GM18499 (cell line): ENCODE results near the gene SENP6.
"Not testable (repeated sequence)": the region's sequence is repeated elsewhere in the genome, so short reads cannot be mapped to it uniquely, and the experiment has no call there.

Source experiments
- ATAC-seq: cut with Tn5 transposase; IDR thresholded peaks from one replicate; pipeline ENCODE4 v1.9.1; 2021; ENCODE audit warnings: moderate number of reproducible peaks; ENCODE audit not compliant: insufficient read depth, unreplicated experiment

SENP6 gene, protein sequence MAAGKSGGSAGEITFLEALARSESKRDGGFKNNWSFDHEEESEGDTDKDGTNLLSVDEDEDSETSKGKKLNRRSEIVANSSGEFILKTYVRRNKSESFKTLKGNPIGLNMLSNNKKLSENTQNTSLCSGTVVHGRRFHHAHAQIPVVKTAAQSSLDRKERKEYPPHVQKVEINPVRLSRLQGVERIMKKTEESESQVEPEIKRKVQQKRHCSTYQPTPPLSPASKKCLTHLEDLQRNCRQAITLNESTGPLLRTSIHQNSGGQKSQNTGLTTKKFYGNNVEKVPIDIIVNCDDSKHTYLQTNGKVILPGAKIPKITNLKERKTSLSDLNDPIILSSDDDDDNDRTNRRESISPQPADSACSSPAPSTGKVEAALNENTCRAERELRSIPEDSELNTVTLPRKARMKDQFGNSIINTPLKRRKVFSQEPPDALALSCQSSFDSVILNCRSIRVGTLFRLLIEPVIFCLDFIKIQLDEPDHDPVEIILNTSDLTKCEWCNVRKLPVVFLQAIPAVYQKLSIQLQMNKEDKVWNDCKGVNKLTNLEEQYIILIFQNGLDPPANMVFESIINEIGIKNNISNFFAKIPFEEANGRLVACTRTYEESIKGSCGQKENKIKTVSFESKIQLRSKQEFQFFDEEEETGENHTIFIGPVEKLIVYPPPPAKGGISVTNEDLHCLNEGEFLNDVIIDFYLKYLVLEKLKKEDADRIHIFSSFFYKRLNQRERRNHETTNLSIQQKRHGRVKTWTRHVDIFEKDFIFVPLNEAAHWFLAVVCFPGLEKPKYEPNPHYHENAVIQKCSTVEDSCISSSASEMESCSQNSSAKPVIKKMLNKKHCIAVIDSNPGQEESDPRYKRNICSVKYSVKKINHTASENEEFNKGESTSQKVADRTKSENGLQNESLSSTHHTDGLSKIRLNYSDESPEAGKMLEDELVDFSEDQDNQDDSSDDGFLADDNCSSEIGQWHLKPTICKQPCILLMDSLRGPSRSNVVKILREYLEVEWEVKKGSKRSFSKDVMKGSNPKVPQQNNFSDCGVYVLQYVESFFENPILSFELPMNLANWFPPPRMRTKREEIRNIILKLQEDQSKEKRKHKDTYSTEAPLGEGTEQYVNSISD

DNA sequence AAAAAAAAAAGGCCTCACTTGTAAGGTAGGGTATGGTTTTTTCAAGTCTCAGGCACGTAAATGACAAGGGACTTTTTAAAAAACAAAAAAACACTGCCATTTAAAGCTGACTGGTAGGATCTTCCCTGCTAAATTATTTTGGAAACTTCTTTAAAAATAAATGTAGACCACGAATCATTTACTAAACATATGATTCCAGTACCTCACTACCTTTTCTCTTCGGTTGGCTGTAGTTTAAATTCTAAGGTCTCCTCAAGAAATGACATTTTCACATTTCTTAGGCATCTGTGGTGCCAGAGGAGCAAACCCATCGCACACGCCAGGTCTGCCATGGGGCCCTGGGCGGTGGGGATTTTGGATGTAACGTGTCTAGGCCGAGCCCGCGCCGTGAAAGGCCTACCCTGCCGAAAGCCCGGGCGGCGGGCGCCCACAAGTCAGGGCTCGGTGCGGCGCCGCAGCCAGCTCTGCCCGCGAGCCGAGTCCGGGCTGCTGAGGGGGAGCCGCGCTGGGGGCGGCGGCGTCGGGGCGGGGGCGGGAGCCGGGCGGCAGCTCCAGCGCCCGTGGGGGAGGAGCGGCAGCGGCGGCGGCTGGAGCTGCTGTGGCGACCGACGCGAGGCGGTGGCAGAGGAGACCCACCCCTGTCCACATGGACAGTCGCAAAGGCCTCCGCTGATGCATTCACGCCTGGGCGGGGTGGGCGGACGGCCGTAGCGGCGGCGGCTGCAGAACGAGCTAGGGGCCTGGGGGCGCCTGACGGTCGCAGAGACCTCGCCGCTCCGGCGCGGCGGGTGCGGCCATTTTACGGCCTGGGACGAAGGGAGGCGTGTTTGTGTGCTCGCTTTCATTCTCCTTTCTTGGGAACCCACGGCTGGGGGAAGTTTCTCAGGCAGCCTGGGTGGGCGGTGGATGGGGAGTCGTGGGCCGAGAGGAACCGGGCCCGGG, at the start of gene SENP6:
Gene SENP6 (plus strand): TSS at position 577 of the 942 bp plus-strand sequence. CDS start 645 bp downstream, outside the sequence.
- ATAC-seq = peak; percentile 36

DNA sequence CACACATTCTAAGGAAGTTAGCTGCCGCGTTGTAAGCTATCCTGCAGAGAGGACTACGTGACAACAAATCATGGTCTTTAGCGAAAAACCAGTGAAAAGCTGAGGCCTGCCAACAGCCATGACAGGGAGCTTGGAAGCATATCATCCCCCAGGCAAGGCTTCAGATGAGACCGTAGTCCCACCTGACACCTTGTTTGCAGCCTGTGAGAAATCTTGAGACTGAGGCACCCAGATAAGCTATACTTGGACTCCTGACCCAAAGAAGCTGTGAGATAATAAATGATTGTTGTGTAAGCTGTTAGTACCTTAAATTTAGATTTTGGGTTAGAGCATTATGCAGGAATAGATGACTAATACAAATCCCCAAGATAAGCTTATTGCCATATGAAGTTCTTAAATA, 45.4 kb upstream of the SENP6 start:
- no peak for ATAC-seq

DNA sequence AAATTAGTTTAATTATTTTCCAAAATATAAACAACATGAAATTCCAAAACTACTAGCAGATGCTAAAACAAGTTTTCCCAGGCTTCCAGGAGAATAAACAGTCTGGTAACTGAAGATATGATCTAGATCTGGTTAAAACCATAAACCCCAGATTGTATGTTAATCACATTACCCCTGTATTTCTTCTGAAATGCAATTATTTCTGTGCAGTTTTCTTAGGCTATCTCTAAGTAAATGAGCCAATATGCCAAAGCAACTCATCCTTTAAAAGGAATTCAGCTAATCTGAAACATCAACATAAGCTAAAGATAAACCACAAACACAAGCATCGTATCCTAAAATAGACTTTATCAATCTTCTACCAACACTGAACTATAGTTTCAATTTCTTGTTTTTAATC, 44.6 kb upstream of the SENP6 start:
- ATAC-seq = no peak

DNA sequence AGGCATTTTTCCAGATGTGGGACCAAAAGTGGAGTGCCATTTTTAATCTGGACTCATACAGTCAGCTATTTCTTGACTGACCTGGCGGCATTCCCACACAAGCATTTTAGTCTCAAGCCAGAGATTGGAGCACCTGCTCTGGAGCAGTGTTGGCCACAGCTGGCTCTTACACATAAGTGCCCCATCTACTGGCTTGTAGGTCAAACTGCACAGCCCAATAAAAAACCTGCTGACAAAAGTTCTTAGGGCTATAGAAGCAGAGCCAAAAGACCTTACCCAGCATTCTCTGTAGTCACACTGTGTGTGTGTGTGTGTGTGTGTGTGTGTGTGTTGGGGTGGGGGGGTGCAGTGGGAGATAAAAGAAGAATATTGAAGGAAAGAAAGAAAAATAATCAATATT, 38.6 kb upstream of the SENP6 start:
- ATAC-seq = peak; percentile 91

DNA sequence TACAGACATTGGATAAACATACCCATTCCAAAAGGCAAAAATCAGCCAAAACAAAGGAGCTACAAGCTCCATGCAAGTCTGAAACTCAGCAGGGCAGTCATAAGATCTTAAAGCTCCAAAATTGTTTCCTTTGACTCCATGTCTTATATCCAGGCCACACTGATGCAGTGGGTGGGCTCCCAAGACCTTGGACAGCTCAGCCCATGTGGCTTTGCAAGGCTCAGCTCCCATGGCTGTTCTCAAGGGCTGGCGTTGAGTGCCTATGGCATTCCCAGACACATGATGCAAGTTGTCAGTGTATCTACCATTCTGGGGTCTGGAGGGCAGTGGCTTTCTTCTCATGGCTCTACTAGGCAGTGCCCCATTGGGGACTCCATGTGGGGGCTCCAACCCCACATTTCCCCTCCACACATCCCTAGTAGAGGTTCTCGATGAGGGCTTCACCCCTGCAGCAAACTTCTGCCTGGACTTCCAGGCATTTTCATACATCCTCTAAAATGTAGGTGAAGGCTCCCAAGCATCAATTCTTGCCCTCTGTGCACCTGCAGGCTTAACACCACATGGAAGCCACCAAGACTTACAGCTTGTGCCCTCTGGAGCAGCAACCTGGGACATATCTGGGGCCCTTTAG, 35.4 kb upstream of the SENP6 start:
- ATAC-seq = no peak

DNA sequence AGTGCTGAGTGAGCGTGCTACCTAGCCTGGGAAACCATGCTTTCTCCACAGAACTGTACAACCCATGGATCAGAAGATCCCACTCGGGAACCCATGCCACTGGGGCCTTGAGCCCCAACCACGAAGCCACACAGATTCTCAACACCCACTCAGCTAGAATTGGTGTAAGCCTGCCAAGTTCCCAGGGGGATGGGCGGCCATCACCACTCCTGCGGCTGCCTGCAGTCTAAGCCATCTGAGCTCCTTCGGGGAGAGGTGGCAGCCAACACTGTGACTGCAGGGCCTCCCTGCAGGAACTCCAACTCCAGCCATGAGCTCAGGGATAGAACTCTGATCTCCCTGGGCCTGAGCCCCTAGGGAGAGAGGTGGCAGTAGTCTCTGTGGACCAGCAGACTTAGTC, 33.6 kb upstream of the SENP6 start:
- no peak for ATAC-seq

DNA sequence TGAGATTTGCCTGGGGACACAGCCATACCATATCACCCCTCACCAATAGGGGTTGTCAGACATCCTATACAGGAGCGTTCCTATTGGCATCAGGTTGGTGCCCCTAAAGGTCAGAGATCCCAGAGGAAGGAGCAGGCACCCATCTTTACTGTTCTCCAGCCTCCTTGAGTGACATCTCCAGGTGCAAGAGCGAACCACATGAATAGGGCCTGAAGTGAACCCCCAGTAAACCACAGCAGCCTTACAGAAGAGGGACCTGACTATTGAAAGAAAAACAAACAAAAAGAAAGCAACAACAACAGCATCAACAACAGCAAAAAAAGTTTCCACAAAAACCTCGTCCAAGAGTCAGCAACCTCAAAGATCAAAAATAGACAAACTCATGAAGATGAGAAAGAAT, 32.7 kb upstream of the SENP6 start:
- no peak for ATAC-seq

DNA sequence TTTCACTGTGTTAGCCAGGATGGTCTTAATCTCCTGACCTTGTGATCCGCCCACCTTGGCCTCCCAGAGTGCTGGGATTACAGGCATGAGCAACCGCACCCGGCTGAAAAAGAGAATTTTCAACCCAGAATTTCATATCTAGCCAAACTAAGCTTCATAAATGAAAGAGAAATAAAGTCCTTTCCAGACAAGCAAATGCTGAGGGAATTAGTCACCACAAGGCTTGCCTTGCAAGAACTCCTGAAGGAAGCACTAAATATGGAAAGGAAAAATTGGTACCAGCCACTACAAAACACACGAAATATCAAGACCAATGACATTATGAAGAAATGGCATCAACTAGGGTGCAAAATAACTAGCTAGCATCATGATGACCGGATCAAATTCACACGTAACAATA, 31.0 kb upstream of the SENP6 start:
- ATAC-seq = not testable (repeated sequence)

DNA sequence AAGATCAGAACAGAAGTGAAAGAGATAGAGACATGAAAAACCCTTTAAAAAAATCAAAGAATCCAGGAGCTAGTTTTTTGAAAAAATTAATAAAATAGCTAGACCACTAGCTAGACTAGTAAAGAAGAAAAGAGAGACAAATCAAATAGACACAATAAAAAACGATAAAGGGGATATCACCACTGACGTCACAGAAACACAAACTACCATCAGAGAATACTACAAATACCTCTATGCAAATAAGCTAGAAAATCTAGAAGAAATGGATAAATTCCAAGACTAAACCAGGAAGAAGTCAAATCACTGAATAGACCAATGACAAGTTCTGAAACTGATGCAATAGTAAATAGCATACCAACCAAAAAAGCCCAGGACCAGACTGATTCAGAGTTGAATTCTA, 29.6 kb upstream of the SENP6 start:
- no peak for ATAC-seq

DNA sequence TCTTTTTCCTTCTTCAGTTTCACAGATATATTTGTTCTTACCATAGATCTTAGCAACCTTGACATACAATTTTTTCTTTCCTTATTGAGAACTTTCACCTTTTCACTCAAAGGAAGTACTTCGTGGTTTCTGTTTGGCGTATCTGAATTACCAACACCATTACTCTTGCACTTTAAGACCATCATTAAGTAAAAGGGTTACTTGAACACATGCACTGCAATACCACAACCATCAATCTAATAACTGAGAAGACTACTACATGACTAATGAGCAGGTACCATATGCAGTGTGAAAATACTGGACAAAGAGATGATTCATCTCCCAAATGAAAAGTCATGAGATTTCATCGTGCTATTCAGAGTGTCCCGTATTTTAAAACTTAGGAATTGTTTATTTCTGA, 21.7 kb upstream of the SENP6 start:
- ATAC-seq = peak; percentile 92

DNA sequence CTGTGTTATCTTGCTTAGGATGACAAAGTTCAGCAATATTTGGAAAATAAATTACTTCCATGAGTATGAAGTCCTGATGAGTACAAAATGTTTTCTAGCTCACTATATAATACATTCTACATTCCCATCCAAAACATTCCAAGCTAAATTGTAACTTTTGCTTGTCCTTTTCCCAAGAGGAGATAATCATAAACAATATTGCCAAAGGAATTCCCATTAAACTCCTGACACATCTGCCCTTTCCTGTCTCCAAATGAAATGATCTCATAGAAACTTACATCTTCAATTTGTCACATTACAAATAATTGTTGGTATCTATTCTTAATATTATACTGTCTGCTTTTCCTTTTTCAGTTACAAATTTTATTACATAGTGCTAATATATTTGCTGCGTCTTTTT, 20.4 kb upstream of the SENP6 start:
- ATAC-seq = no peak

DNA sequence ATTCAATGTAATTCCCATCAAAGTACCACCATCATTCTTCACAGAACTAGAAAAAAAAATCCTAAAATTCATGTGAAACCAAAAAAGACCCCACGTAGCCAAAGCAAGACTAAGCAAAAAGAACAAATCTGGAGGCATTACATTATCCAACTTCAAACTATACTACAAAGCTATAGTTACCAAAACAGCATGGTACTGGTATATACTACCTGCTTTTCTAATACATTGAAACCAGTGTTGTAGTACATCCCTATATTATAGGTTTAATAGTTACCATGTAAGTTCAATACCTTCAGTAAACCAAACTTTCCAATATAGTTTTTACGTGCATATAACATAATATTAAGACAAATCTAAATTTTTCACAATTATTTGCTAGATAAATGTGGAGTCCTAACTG, 17.1 kb upstream of the SENP6 start:
- not testable (repeated sequence) for ATAC-seq

DNA sequence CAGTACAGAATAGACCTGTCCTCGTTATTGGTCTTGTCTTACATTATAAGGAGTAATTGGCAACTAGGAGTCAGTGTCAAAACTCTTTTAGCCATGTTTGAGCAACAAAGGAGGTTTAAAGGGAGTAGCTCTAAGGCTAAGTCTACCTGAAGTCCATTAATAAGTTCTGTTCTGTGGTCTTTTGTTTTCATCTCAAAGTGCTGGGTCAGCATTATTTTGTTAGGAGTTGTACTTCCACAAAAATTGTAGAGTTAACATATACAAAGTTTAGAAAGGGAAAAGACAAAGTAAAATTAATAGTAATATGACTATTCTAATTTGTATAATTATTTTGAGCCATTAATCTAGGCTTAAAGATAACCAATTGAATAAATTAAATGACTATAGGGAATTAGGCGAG, 12.7 kb upstream of the SENP6 start:
- ATAC-seq = no peak

DNA sequence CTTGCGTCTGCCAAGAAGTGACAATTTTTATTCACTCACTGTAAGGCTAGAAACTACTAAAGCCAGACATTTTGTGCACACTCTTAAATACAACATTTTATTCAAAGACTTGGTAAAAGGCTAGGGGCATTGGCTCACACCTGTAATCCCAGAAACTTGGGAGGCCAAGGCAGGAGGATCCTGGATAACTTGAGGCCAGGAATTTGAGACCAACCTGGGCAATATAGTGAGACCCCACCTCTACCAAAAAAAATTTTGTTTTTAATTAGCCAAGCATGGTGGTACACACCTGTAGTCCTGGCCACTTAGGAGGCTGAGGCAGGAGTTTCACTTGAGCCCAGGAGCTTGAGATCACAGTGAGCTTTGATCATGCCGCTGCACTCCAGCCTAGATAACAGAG, 11.3 kb upstream of the SENP6 start:
- no peak for ATAC-seq

DNA sequence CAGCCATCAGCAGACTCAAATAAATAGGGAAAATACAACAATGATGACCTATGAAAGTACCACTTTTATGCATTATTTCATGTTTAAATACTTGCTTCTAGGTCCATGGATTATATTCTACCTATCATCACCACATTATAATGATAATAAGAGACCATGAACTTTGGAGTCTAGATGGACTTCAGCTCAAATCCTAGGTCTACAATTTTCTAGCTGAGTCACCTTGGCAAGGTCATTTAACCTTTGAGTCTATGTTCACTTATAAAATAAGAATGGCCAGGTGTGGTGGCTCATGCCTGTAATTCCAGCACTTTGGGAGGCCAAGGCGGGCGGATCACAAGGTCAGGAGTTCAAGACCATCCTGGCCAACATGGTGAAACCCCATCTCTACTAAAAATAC, 5.3 kb upstream of the SENP6 start:
- not testable (repeated sequence) for ATAC-seq

DNA sequence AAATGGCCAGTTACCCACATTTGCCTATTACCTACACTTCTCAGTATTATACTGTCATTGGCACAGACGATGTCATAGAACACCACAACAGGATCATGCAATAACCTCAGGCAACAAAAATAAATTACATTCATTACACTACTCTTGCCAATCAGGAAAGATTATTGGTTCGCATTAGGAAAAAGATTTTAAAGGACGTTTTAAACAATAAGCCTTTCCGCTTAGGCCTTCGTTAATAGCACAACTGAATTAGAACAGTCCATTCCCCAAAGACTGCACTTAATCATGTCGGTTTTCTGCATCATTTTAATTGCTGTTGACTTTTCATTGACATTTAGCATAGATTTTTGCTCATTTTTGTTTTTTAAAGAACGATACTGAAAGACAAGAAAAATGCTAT, 912 bp upstream of the SENP6 start:
- no peak for ATAC-seq

DNA sequence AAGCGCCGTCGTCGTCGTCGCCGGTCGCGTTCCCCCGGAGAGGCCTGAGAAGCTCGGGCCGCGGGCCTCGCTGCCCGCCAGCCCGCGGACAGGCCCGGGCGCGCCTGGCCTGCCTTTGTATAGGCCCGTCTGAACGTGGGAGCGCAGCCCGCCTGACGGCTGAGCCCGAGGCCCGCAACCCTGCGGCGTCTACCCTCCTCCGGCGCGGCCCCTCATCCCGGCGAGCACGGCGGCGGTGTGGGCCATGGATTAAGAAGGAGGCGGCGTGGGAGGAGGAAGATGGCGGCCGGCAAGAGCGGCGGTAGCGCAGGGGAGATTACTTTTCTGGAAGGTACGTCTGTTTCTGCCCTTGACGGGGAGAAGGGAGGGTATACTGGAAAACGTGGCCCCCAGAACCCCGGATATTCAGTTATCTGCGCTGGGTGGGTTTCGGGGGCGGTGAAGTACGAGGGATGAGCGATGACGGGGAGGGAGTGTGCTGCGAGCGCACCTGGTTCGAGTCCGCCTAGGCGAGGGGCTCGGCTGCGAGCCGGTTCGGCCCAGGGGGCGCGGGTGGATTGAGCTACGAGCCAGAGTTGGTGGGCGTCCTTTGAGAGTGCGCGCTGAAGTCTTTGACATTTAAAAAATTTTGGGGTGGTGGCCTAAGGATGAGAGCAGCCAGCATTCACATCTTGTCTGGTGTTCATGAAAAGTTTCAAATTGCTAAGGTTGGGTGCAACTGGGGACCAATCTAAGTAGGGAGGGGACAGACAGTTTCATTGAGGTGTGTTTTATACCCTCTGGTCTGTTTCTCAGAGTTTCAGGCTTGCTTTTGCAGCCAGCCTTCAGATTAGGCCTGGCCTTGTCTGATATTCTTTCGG, 796 bp downstream of the SENP6 start:
- peak; percentile 29 for ATAC-seq

DNA sequence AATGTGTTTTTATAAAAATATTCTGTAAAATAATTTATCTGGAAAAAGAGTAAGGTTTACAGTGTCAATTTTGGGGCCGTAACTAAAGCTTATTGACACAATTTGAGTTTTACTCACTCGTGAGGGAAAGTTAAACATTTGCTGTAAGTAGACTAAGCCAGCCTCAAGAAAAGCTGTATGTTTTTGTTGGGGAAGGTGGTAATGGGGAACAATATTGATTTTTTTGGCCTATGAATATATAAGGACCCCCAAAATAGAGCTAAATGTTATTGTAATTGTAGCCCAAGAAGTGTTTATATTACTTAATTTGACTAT, 1.4 kb downstream of the SENP6 start:
- no peak for ATAC-seq

DNA sequence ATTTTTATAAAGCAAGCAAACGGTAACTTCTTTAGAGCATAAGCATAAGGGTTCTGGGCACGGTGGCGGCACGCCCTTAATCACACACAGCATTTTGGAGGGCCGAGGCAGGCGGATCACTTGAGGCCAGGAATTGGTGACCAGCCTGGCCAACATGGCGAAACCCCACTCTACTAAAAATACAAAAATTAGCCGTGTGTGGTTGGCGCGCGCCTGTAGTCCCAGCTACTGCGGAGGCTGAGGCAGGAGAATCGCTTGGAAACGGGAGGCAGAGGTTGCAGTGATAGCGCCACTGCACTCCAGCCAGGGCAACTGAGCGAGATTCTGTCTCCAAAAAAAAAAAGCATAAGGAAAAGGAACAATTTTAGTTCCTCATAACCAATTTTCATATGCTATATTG, 2.6 kb downstream of the SENP6 start:
- no peak for ATAC-seq
